Stimulated activated CD4-positive, alpha-beta T cell treated with anti-CD3 and anti-CD28 coated beads, TNF-alpha, amount 100 ng/mL, for 1 hour (primary cell): ENCODE data around the gene UNC13B.

ENCODE experiments used
- DNase-seq, 3 donors: peaks; one replicate each; pipeline ENCODE4 v3.0.0-alpha.2; 2020; ENCODE audit warnings: low read depth in 3 of 3, low spot score in 1 of 3

The UNC13B gene

GRCh38 chr9:35422753-35423152 is 260.9 kb downstream of the UNC13B start:
- no peak for DNase-seq

DNA sequence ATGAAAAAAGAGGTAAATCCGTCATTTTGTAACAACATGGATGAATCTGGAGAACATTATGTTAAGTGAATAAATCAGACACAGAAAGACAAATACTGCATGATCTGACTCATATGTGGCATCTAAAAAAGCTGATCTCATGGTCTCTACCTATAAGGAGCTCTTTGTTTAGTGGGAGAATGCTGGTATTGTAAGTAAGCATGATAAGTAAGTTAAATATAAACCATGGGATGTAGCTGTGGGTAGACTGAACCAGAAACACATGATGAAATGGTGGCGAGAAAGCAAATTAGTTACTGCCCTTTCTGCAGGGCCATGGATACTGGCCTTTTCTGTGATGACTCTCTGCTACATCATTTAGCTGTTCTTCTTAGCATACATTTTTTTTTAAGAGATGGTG is 261.7 kb downstream of the UNC13B start:
- DNase-seq: no peak

DNA sequence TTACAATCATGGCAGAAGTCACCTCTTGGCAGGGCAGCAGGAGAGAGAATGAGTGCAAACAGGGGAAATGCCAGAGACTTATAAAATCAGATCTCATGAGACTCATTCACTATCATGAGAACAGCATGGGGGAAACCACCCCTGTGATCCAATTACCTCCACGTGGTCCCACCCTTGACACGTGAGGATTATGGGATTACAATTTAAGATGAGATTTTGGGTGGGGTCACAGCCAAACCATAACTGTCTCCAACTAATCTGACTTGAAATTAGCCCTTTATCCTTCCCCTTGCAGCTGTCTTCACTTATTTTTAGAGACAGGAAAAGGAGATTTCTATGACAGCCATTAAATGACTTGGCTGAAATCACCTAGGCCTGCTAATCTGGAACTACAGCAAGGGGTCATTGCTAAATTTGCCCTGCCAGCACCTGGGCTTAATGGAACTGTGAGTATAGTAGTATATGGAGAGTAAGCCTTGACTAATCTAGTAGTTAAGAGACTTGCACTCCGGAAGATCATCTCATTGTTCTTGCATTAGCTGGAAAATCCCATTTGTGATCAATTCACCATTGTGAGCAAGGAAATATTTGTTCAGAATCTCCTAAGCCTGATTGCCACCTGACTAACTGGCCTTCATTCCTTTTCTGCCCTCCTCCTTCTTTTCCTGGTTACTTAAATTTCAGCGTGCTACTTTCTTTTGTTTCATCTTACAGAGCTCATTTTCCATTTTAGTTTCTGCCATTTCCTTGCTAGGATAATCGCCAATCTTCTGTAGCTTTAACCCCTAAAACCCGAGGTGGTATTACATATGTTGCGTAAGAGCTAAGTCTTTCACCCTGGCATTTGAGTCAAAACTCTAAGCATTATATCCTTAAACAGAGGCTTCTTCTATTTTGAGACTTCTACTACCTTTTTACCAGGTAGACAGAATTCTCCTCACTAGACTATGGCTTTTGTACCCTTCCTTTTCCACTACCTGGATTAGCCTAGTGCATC is 262.8 kb downstream of the UNC13B start:
- DNase-seq: no peak

GRCh38 chr9:35426627-35427026 is 264.8 kb downstream of the UNC13B start:
- no peak for DNase-seq

DNA sequence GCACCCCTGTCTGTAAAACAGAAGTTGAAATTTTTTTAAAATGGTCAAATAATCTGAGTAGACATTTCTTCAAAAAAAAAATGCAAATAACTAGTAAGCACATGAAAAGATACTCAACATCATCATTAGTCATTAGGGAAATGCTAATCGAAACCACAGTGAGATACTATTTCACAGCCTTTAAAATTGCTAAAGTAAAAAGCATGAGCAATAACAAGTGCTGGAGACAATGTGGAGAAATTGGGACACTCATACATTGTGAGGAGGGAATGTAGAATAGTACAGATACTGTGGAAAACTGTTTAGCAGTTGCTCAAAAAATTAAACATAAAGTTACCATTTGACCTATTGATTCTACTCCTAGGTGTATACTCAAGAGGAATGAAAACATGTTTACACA is 269.7 kb downstream of the UNC13B start:
- DNase-seq: no peak

DNA sequence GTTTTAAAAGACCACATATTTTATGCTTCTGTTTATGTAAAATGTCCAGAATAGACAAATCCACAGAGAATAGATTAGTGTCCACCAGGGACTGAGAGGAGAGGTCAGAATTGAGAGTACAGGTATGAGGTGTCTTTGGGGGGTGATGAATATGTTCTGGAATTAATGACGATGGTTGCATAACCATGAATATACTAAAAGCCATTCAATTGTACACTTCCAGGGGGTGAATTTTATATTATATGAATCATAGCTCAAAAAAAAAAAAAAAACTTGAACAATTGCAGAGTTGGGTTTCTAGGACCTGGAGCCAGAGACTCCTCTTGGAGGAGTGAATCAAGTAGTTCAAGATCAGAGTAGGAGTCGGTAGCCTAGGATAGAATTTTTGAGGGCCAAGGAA is 270.3 kb downstream of the UNC13B start:
- DNase-seq: no peak

DNA sequence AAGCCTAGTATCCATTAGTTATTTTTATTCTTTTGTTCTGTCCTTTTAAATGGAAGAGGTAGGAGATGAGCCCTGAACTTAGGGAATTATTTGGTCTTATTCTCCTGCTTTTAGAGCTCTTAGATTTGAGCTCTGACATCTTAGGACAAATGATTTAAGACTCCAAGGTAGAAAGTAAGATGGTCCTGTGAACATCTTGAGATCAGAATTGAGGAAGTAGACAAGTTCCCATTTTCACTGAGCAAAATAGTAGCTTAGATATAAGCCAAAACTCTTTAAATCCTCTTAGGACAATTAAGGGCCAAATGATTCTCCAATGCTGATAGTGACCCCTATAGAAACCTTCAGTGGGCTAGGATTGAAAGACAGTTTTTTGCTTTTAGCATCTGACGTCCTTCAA is 275.1 kb downstream of the UNC13B start:
- no peak for DNase-seq

GRCh38 chr9:35446012-35446411 is 284.2 kb downstream of the UNC13B start:
- no peak for DNase-seq

- DNase-seq: no peak
Measured at GRCh38 chr9:35448496-35448895, 286.7 kb downstream of the UNC13B start.

DNA sequence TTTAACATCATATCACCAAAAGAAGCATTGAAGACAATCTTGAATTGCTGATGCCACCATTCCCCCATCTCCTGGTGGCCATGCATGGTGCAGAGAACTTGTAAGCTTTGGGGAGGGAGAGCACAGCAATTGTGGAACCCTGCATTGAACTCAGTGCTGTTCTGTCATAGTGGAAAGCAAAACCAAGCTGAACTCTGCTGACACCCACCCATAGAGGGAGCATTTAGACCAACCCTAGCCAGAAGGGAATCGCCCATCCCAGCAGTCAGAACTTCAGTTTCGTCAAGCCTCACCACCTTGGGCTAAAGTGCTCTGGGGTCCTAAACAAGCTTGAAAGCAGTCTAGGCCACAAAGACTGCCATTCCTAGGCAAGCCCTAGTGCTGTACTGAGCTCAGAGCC is 290.7 kb downstream of the UNC13B start:
- DNase-seq: no peak

- DNase-seq: no peak
Measured at GRCh38 chr9:35453786-35454185, 292.0 kb downstream of the UNC13B start.
